ENCODE measurements around the gene DUSP11.
A peak's percentile ranks its signal among the peaks of the same experiment; 100 is the strongest.
"Not testable (repeated sequence)": the region's sequence is repeated elsewhere in the genome, so short reads cannot be mapped to it uniquely, and the experiment has no call there.

Gene DUSP11

GRCh38 chr2:73759285-73759764 is 20.6 kb downstream of the DUSP11 start:
- POLR2A ChIA-PET = no interaction called here
- TF ChIP-seq HOXD13 (CRISPR knock-in tag; IDR thresholded peaks at IDR 0.05; ENCODE audit: borderline replicate concordance) (no peak), ZNF529 (tag by site-specific recombination; IDR thresholded peaks at IDR 0.05; ENCODE audit: insufficient replicate concordance) (no peak), SETDB1 (IDR thresholded peaks at IDR 0.05; ENCODE audit: insufficient read length, low read length) (no peak), ZNF362 (tag by site-specific recombination; IDR thresholded peaks at IDR 0.05) (no peak), ZNF473 (tag by site-specific recombination; IDR thresholded peaks at IDR 0.05) (no peak), ZNF48 (tag by site-specific recombination; IDR thresholded peaks at IDR 0.05) (no peak), ZNF488 (tag by site-specific recombination; IDR thresholded peaks at IDR 0.05) (no peak), ZNF585B (tag by site-specific recombination; IDR thresholded peaks at IDR 0.05) (no peak), ZNF701 (tag by site-specific recombination; IDR thresholded peaks at IDR 0.05) (no peak), PBX3 (CRISPR knock-in tag; IDR thresholded peaks at IDR 0.05) (no peak), ZNF677 (tag by site-specific recombination; IDR thresholded peaks at IDR 0.05) (no peak), ZNF510 (tag by site-specific recombination; IDR thresholded peaks at IDR 0.05; ENCODE audit: insufficient replicate concordance) (no peak), ZNF221 (tag by site-specific recombination; IDR thresholded peaks at IDR 0.05; ENCODE audit: borderline replicate concordance) (no peak)
- TF ChIP-seq, protein P1, sequence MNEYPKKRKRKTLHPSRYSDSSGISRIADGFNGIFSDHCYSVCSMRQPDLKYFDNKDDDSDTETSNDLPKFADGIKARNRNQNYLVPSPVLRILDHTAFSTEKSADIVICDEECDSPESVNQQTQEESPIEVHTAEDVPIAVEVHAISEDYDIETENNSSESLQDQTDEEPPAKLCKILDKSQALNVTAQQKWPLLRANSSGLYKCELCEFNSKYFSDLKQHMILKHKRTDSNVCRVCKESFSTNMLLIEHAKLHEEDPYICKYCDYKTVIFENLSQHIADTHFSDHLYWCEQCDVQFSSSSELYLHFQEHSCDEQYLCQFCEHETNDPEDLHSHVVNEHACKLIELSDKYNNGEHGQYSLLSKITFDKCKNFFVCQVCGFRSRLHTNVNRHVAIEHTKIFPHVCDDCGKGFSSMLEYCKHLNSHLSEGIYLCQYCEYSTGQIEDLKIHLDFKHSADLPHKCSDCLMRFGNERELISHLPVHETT (tag by site-specific recombination; IDR thresholded peaks at IDR 0.05) = no peak
- TF ChIP-seq, protein P2, sequence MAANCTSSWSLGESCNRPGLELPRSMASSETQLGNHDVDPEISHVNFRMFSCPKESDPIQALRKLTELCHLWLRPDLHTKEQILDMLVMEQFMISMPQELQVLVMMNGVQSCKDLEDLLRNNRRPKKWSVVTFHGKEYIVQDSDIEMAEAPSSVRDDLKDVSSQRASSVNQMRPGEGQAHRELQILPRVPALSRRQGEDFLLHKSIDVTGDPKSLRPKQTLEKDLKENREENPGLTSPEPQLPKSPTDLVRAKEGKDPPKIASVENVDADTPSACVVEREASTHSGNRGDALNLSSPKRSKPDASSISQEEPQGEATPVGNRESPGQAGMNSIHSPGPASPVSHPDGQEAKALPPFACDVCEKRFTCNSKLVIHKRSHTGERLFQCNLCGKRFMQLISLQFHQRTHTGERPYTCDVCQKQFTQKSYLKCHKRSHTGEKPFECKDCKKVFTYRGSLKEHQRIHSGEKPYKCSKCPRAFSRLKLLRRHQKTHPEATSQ (tag by site-specific recombination; IDR thresholded peaks at IDR 0.05) = no peak

GRCh38 chr2:73754332-73754731 is 25.6 kb downstream of the DUSP11 start:
- H3K4me3 ChIP-seq (ENCODE audit: low read depth, low read length); H3K4me1 ChIP-seq (ENCODE audit: control insufficient read depth, insufficient read depth, low read length); POLR2A ChIA-PET; H3K9me3 ChIP-seq (ENCODE audit: control insufficient read depth, insufficient read depth, low read depth, low read length); H3K27ac ChIP-seq (ENCODE audit: extremely low read depth, low read depth, low read length): not testable (repeated sequence)
- H3K36me3 ChIP-seq (ENCODE audit: control insufficient read depth in 2 of 2, insufficient read depth in 1 of 2, low read length in 2 of 2) = peaks cover 17 to 76% of the 10 kb centered on the region in 2 experiments; a peak in 2 of 3 replicates
- CTCF ChIA-PET = interaction anchor here (0.9 to 1.1 kb wide), 2 partner anchors 9 to 10 kb away, joined by 4 read pairs; no protein-coding TSS in a partner anchor

More at GRCh38 chr2:73759285-73759764, 20.6 kb downstream of the DUSP11 start:
- Histone ChIP-seq H3K27ac (ENCODE audit: extremely low read depth, low read depth, low read length) (no peak overlapping the region), H3K9me3 (ENCODE audit: control insufficient read depth, insufficient read depth, low read depth, low read length) (no peaks in the 10 kb centered on the region), H3K4me3 (ENCODE audit: low read depth, low read length) (no peak overlapping the region), H3K4me1 (ENCODE audit: control insufficient read depth, insufficient read depth, low read length) (no peaks in the 10 kb centered on the region), H3K36me3 (ENCODE audit: control insufficient read depth in 2 of 2, insufficient read depth in 1 of 2, low read length in 2 of 2) (peaks cover 34 to 84% of the 10 kb centered on the region in 2 experiments)
- CTCF ChIA-PET = no interaction called here

DNA sequence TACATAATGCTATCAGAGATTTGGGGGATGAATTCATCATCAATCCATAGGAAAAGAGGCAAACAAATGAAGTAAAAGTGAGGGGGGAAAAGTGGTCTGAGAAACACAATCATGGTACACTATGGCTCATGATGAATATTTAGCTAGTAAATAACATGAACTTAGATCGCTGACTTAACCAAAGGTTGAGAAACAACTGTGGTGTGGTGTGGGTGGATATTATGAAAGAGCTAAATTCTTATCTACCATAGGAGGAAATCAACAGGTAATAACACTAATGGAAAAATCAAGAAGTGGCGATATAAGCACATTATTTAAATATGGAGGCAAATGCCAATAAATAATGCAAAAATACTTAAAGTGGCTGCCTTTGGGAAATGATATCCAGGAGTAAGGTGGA is 30.6 kb downstream of the DUSP11 start:
- POLR2A ChIA-PET = no interaction called here
- TF ChIP-seq SCRT2 (tag by site-specific recombination; IDR thresholded peaks at IDR 0.05) = peak; percentile 43; the same call in 1 of the 2 replicates
- no peak for TF ChIP-seq ZNF248 (tag by site-specific recombination; IDR thresholded peaks at IDR 0.05)
- Histone ChIP-seq H3K9me3 (ENCODE audit: control insufficient read depth, insufficient read depth, low read depth, low read length) (no peaks in the 10 kb centered on the region), H3K36me3 (ENCODE audit: control insufficient read depth in 2 of 2, insufficient read depth in 1 of 2, low read length in 2 of 2) (peaks cover 15 to 57% of the 10 kb centered on the region in 2 experiments), H3K4me1 (ENCODE audit: control insufficient read depth, insufficient read depth, low read length) (no peaks in the 10 kb centered on the region), H3K4me3 (ENCODE audit: low read depth, low read length) (no peak overlapping the region), H3K27ac (ENCODE audit: extremely low read depth, low read depth, low read length) (no peak overlapping the region)
- CTCF ChIA-PET = interaction anchor here (0.7 kb wide), 1 partner anchor 651 kb away, joined by 4 read pairs; no protein-coding TSS in a partner anchor

Data from HEK293 (cell line).